ENCODE measurements around the gene SEMA3A. TPM values are rescaled to one million over a fixed set of nuclear protein-coding genes. Genes with fewer than 3 reads are reported as not detected.

The SEMA3A gene
- total RNA-seq, 1 experiment from 2014 or later: 20.2 TPM

GRCh38 chr7:84013616-84014240 lies 180.9 kb downstream of the SEMA3A start:
- H3K4me1 Mint-ChIP-seq (ENCODE audit: low read depth, unreplicated experiment): peaks cover 19% of the 10 kb centered on the region
- no peaks in the 10 kb centered on the region for H3K9me3 Mint-ChIP-seq (ENCODE audit: low read depth, unreplicated experiment)
- no peaks in the 10 kb centered on the region for H3K36me3 Mint-ChIP-seq (ENCODE audit: insufficient read depth, unreplicated experiment)
- no peak overlapping the region for H3K27ac Mint-ChIP-seq (ENCODE audit: unreplicated experiment)
- DNase-seq: no peak
- CTCF ChIA-PET: no interaction called here
- no TSS peak for BruUV-seq (replicated peaks)
- no peak for TF ChIP-seq CTCF (IDR thresholded peaks at IDR 0.05; ENCODE audit: unreplicated experiment)
- no peaks in the 10 kb centered on the region for H3K27me3 Mint-ChIP-seq (ENCODE audit: unreplicated experiment)
- no peak overlapping the region for H3K4me3 Mint-ChIP-seq (ENCODE audit: low read depth, unreplicated experiment)
- intact Hi-C loops (cut with micrococcal nuclease; ENCODE audit: unreplicated experiment): no loop called here

GRCh38 chr7:84009782-84010181 lies 184.8 kb downstream of the SEMA3A start:
- no peaks in the 10 kb centered on the region for H3K36me3 Mint-ChIP-seq (ENCODE audit: insufficient read depth, unreplicated experiment)

GRCh38 chr7:84009051-84009450 lies 185.5 kb downstream of the SEMA3A start:
- Mint-ChIP-seq H3K27me3 (ENCODE audit: unreplicated experiment) (no peaks in the 10 kb centered on the region), H3K4me3 (ENCODE audit: low read depth, unreplicated experiment) (no peak overlapping the region), H3K36me3 (ENCODE audit: insufficient read depth, unreplicated experiment) (no peaks in the 10 kb centered on the region), H3K9me3 (ENCODE audit: low read depth, unreplicated experiment) (no peaks in the 10 kb centered on the region), H3K27ac (ENCODE audit: unreplicated experiment) (no peak overlapping the region), H3K4me1 (ENCODE audit: low read depth, unreplicated experiment) (peaks cover 9% of the 10 kb centered on the region)
- CTCF ChIA-PET: no interaction called here
- intact Hi-C loops (cut with micrococcal nuclease; ENCODE audit: unreplicated experiment): no loop called here
- no TSS peak for BruUV-seq (replicated peaks)
- TF ChIP-seq CTCF (IDR thresholded peaks at IDR 0.05; ENCODE audit: unreplicated experiment): no peak
- DNase-seq: no peak

More at GRCh38 chr7:84009782-84010181, 184.8 kb downstream of the SEMA3A start:
- H3K27me3 Mint-ChIP-seq (ENCODE audit: unreplicated experiment): no peaks in the 10 kb centered on the region
- intact Hi-C loops (cut with micrococcal nuclease; ENCODE audit: unreplicated experiment): no loop called here
- no TSS peak for BruUV-seq (replicated peaks)
- CTCF ChIA-PET: no interaction called here
- H3K4me1 Mint-ChIP-seq (ENCODE audit: low read depth, unreplicated experiment): peaks cover 12% of the 10 kb centered on the region
- no peak overlapping the region for H3K4me3 Mint-ChIP-seq (ENCODE audit: low read depth, unreplicated experiment)
- no peak for DNase-seq
- no peak overlapping the region for H3K27ac Mint-ChIP-seq (ENCODE audit: unreplicated experiment)
- no peaks in the 10 kb centered on the region for H3K9me3 Mint-ChIP-seq (ENCODE audit: low read depth, unreplicated experiment)
- TF ChIP-seq CTCF (IDR thresholded peaks at IDR 0.05; ENCODE audit: unreplicated experiment): no peak

- DNase-seq: no peak
- H3K4me1 Mint-ChIP-seq (ENCODE audit: low read depth, unreplicated experiment): no peaks in the 10 kb centered on the region
- CTCF ChIA-PET: no interaction called here
- H3K27me3 Mint-ChIP-seq (ENCODE audit: unreplicated experiment): no peaks in the 10 kb centered on the region
- H3K27ac Mint-ChIP-seq (ENCODE audit: unreplicated experiment): no peak overlapping the region
- BruUV-seq (replicated peaks): no TSS peak
- H3K4me3 Mint-ChIP-seq (ENCODE audit: low read depth, unreplicated experiment): no peak overlapping the region
- H3K9me3 Mint-ChIP-seq (ENCODE audit: low read depth, unreplicated experiment): no peaks in the 10 kb centered on the region
- intact Hi-C loops (cut with micrococcal nuclease; ENCODE audit: unreplicated experiment): no loop called here
- TF ChIP-seq CTCF (IDR thresholded peaks at IDR 0.05; ENCODE audit: unreplicated experiment): no peak
- H3K36me3 Mint-ChIP-seq (ENCODE audit: insufficient read depth, unreplicated experiment): no peaks in the 10 kb centered on the region
These were observed 191.4 kb downstream of the SEMA3A start for GRCh38 chr7:84003191-84003590.

Measured in Calu3 (cell line).